Measurements from ENCODE around the gene FLT4.

- TF ChIP-seq CTCF (optimal IDR thresholded peaks at IDR 0.05 in 1 of 3, IDR thresholded peaks at IDR 0.05 in 1 of 3, conservative IDR thresholded peaks at IDR 0.05 in 1 of 3; ENCODE audit: extremely low read depth in 1 of 3, insufficient read depth in 2 of 3, low read length in 3 of 3) (no peak), EZH2 (IDR thresholded peaks at IDR 0.05; ENCODE audit: low read length) (no peak)
Observed at GRCh38 chr5:180637962-180638680, 11.3 kb downstream of the FLT4 start.
